H4 (cell line): Measurements from ENCODE around the gene ZNF512B. TPM values are rescaled to one million over a fixed set of nuclear protein-coding genes. Genes with fewer than 3 reads are reported as not detected.

Source experiments
- total RNA-seq: library from RNA; depleted of rRNA; stranded (reverse); fragments of >200 nt; shearing (Covaris generic); gene quantifications from 2 replicates; pipeline ENCODE4 v1.2.3, GENCODE V29; 2014; rRNA removed

Gene ZNF512B
- total RNA-seq, 1 experiment from 2014 or later, result 2.2 TPM

Other genes with a start within 250 kb of the ZNF512B start
- 0.27 and 0.68 TPM in 2 replicates for gene LIME1, start 233.3 kb downstream of the ZNF512B start, total RNA-seq
- 12.9 and 18.8 TPM in 2 replicates for gene SLC2A4RG, start 230.2 kb downstream of the ZNF512B start, total RNA-seq
- gene ZBTB46, start 138.7 kb downstream of the ZNF512B start, total RNA-seq, result 0.68 and 3.1 TPM in 2 replicates
- gene ABHD16B, start 108.4 kb downstream of the ZNF512B start, total RNA-seq, result not detected in 2 replicates
- gene TPD52L2, start 104.7 kb downstream of the ZNF512B start, total RNA-seq, result 44.7 and 56.7 TPM in 2 replicates
- gene DNAJC5, start 74.8 kb downstream of the ZNF512B start, total RNA-seq, result 16.1 and 21.0 TPM in 2 replicates
- 14.1 and 16.1 TPM in 2 replicates for gene UCKL1, start 13.5 kb downstream of the ZNF512B start, total RNA-seq
- gene SAMD10, start 9.7 kb upstream of the ZNF512B start, total RNA-seq, result not detected in 2 replicates
- gene PRPF6, start 11.2 kb upstream of the ZNF512B start, total RNA-seq, result 35.9 and 36.5 TPM in 2 replicates
- 0.08 TPM in 1 of 2 replicates, not detected in the other for gene C20orf204, start 66.3 kb upstream of the ZNF512B start, total RNA-seq
- 0.19 TPM in 1 of 2 replicates, not detected in the other for gene SOX18, start 79.7 kb upstream of the ZNF512B start, total RNA-seq
- 40.6 and 41.7 TPM in 2 replicates for gene TCEA2, start 93.3 kb upstream of the ZNF512B start, total RNA-seq
- gene RGS19, start 109.6 kb upstream of the ZNF512B start, total RNA-seq, result 18.5 and 19.8 TPM in 2 replicates
- 0.23 and 0.97 TPM in 2 replicates for gene OPRL1, start 110.2 kb upstream of the ZNF512B start, total RNA-seq
- 0.60 TPM in 1 of 2 replicates, not detected in the other for gene LKAAEAR1, start 114.5 kb upstream of the ZNF512B start, total RNA-seq
- not detected in 2 replicates for gene NPBWR2, start 137.6 kb upstream of the ZNF512B start, total RNA-seq
- gene MYT1, start 194.5 kb upstream of the ZNF512B start, total RNA-seq, result 0.27 and 1.5 TPM in 2 replicates